Stimulated activated CD8-positive, alpha-beta memory T cell treated with anti-CD3 and anti-CD28 coated beads, Interleukin-4, amount 100 ng/mL, for 4 hours (primary cell): Measurements from ENCODE around the gene SLC17A6.

Experiments
- DNase-seq, 2 donors: peaks; one replicate each; pipeline ENCODE4 v3.0.0-alpha.2; 2020; ENCODE audit warnings: low read depth in 2 of 2, low spot score in 1 of 2

Gene SLC17A6

GRCh38 chr11:22337596-22338485 is at the start of gene SLC17A6:
Gene SLC17A6 (plus strand): TSS chr11:22338381. CDS start chr11:22338534, 153 bp downstream.
- no peak for DNase-seq

- no peak for DNase-seq
Measured at GRCh38 chr11:22302368-22302767, 35.8 kb upstream of the SLC17A6 start.

GRCh38 chr11:22304337-22304961 is 33.7 kb upstream of the SLC17A6 start:
- no peak for DNase-seq

GRCh38 chr11:22317656-22318055 is 20.5 kb upstream of the SLC17A6 start:
- no peak for DNase-seq

GRCh38 chr11:22331771-22332170 is 6.4 kb upstream of the SLC17A6 start:
- no peak for DNase-seq

- no peak for DNase-seq
Measured at GRCh38 chr11:22336587-22336986, 1.6 kb upstream of the SLC17A6 start.

GRCh38 chr11:22339611-22340010 is 1.4 kb downstream of the SLC17A6 start:
- no peak for DNase-seq

GRCh38 chr11:22340235-22340634 is 2.1 kb downstream of the SLC17A6 start:
- no peak for DNase-seq

GRCh38 chr11:22340701-22341587 is 2.8 kb downstream of the SLC17A6 start:
- no peak for DNase-seq

GRCh38 chr11:22341588-22341931 is 3.4 kb downstream of the SLC17A6 start:
- no peak for DNase-seq

GRCh38 chr11:22342211-22343031 is 4.2 kb downstream of the SLC17A6 start:
- DNase-seq, result no peak

- DNase-seq, result no peak
Measured at GRCh38 chr11:22343032-22343324, 4.8 kb downstream of the SLC17A6 start.

GRCh38 chr11:22343371-22344032 is 5.3 kb downstream of the SLC17A6 start:
- no peak for DNase-seq

GRCh38 chr11:22344081-22344480 is 5.9 kb downstream of the SLC17A6 start:
- DNase-seq, result no peak

GRCh38 chr11:22346282-22346681 is 8.1 kb downstream of the SLC17A6 start:
- no peak for DNase-seq

GRCh38 chr11:22347857-22348487 is 9.8 kb downstream of the SLC17A6 start:
- DNase-seq, result no peak

GRCh38 chr11:22349491-22349890 is 11.3 kb downstream of the SLC17A6 start:
- DNase-seq, result no peak

- no peak for DNase-seq
Measured at GRCh38 chr11:22359295-22359694, 21.1 kb downstream of the SLC17A6 start.

- no peak for DNase-seq
Measured at GRCh38 chr11:22371160-22371559, 33.0 kb downstream of the SLC17A6 start.

- no peak for DNase-seq
Measured at GRCh38 chr11:22387126-22387525, 48.9 kb downstream of the SLC17A6 start.
